Kasumi-1 (cell line): ENCODE results near the gene ADARB1.

Experiments used
- DNase-seq, 2 experiments: peaks; one replicate each; lab custom pipeline; 2025; lab: John Stamatoyannopoulos, UW

The ADARB1 gene

GRCh38 chr21:45203983-45204382 is 129.6 kb downstream of the ADARB1 start:
- DNase-seq, result no peak

GRCh38 chr21:45204395-45204794 is 130.0 kb downstream of the ADARB1 start:
- DNase-seq, result no peak

DNA sequence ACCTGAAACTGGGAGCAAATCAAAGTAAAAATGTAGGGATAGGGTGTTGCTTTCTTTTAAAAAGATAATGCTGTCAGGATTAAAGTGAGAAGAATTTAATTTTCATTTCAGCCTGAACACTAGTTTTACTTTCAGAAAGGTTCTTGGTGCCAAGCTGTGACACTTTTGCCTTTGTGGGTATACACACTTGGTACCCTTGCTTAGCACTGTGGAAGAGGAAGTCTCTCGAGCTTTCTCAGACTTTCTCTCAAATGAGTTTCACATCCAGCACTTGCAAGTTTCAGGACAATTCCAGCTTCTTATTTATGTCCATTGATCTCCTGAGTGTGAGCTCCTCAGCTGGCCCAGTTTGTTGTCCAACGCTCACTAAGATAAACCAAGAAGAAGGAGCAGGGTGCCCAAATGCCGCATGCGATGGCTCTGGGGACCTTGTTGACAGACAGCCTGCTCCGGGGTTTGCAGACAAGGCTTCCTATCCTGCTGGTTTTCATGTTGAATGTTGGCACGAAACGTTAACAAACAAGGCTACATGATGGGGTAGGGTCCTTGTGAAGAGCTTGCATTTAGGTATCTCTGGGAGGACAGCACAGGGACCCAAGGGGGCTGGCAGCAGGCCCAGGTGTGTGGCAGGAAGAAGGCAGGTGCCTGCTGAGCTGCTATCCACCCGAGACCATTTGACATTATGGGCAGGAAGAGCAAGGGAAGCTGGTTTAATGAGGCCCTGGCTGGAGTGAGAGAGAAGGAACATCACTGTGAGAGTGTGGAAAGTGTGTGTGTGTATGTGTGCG is 133.7 kb downstream of the ADARB1 start:
- DNase-seq, result no peak

DNA sequence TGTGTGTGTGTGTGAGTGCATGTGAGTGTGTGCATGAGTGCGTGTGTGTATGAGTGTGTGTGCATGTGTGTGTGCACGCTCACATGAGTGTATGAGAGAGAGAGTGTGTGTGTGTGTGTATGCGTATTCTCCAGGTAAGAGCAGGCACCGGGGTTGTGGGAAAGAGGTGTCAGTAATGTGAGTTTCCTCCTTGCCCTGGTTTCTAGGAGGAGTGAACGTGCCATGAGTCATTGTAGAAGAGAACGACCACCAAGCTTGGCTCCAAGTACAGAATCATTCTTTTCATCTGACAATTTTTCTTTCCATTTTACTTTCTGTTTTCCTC is 134.2 kb downstream of the ADARB1 start:
- no peak for DNase-seq

- no peak for DNase-seq
Measured at GRCh38 chr21:45209046-45209445, 134.7 kb downstream of the ADARB1 start.

- DNase-seq, result peak; percentile 27 to 38
Measured at GRCh38 chr21:45209685-45210284, 135.4 kb downstream of the ADARB1 start.

GRCh38 chr21:45210461-45210983 is 136.1 kb downstream of the ADARB1 start:
- no peak for DNase-seq

- DNase-seq, result no peak
Measured at GRCh38 chr21:45211661-45212060, 137.3 kb downstream of the ADARB1 start.

- no peak for DNase-seq
Measured at GRCh38 chr21:45213392-45213791, 139.0 kb downstream of the ADARB1 start.

DNA sequence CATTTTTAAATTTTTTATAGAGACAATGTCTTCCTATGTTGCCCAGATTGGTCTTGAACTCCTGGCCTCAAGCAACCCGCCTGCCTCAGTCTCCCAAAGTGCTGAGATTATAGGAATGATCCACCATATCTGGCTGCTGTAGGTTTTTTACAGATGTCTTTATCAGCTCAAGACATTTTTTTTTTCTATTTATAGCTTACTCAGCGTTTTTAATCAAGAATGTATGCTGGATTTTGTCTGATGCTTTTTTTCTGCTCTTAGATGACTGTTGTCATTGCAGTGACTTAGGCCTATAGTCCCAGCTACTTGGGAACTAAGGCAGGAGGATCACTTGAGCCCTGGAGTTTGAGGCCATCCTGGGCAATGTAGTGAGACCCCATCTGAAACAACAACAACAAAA is 140.8 kb downstream of the ADARB1 start:
- no peak for DNase-seq

DNA sequence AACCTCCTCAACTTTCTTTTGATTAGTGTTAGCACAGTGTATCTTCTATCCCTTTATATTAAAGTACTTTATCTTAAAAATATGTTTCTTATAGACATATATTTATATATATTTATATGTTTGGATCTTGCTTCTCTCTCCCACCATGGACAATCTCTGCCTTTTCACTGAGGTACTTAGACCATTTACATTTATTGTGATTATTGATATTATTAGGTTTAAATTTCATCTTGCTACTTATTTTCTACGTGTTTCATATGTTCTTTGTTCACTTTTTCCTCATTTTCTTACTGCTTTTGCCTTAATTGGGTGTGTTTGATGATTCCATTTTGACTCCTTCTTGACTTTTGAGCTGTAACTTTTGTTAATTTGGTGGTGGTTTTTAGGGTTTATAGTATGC is 142.6 kb downstream of the ADARB1 start:
- DNase-seq, result no peak

DNA sequence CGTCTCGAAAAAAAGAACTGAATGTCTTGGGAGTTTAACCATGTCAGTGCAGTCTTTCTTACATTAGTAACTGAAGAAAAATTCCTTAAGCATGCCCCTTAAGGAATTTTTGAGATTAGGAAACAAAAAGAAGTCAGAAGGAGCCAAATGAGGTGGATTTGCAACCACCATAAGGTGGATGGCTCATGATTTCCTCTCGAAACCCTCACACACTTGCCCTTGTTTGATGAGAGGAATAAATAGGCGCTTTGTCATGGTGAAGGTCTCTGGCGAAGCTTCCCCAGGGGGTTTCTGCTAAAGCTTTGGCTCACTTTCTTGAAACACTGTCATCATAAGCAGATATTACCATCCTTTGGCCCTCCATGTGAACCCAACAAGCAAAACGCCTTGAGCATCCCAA is 145.1 kb downstream of the ADARB1 start:
- DNase-seq, result no peak

DNA sequence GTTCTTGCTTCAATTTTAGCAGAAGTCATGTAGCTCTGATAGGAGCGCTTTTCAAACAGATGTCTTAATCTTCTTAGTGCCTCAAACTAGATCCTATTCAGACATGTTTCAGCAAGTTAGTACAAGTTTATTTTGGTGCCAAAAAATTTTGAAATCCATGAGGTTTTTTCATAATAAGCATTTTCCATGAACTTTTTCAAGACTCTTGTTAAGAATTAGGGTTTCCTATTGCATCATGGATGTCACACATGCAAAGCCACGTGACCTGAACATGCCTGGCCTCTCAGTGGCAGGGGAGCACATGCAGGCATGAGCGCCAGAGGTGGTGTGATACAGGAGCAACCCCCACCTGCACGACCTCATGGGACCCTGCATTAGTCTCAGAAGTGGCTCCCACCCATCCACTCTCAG is 145.7 kb downstream of the ADARB1 start:
- no peak for DNase-seq

- DNase-seq, result no peak
Measured at GRCh38 chr21:45220714-45221490, 146.5 kb downstream of the ADARB1 start.

- no peak for DNase-seq
Measured at GRCh38 chr21:45222001-45222400, 147.6 kb downstream of the ADARB1 start.

DNA sequence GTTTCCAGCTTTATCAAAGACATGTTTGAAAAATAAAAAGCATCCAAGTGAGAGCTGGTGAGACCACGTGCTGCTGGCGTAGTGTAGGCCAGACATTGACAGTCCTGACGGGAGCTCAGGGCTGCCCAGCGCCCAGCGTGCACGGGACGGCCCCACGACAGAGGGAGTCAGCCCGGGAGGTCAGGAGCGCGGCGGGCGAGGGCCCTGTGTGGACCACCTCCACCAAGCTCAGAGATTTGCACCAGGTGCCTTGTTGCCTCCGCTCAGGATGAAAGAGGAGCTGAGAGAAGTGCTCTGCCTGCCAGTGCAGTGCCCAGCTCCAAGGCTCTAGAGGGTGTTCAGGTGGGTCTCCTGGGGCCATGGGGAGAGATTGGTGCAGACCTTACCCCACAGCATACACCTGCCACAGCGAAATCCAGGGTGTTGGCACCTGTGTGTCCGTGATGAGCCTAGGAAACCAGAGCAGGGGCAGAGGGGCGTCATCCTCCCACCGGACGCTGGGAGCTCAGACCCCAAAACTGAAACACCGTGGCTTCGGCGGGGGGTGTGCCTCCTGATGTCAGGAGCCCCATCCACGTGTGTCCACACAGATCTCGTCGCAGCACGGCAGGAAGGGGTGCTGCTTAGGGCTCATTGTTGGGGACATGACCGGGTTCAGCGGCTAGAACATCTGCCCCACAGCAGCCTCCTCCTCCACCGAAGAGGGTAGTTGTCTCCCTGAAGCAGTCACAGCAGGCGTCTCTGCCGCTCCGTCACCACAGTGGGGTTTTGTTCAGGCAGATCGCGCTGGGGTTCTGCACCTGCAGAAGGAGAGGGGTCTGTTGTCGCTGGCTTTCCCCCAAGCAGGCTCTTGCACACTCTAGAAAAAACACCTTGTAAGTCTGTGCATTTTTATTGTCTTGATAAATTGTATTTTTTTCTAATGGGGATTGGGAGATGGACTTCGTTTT is 149.1 kb downstream of the ADARB1 start:
- DNase-seq, result no peak

DNA sequence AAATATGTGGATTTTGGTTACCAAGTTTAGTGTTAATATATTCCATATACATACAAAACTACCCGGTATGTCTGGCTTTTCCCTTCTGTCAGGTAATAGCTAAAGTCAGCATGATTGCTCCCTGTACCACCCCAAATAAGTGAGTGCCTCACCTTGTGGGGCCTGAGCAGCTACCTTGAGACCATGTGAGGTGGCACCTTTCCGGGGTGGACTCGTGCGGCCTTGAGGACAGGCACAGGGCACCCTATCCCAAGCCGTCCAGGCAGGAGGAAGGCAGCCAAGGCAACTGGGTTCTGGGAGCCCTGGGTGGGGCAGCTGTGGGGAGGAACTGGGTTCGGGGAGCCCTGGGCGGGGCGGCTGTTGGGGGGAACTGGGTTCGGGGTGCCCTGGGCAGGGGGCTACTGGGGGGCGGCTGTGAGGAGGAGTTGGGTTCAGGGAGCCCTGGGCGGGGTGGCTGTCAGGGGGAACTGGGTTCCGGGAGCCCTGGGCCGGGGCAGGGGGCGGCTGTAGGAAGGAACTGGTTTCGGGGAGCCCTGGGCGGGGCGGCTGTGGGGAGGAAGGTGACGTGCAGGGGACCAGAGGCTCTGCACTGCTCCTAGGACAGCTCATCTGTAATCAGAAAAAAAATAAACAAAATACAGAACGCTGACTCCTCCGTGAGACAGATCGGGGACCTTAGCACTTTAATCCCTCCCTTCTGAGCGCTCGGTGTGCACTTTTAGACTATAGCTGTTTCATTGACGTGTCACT is 150.0 kb downstream of the ADARB1 start:
- DNase-seq, result no peak

DNA sequence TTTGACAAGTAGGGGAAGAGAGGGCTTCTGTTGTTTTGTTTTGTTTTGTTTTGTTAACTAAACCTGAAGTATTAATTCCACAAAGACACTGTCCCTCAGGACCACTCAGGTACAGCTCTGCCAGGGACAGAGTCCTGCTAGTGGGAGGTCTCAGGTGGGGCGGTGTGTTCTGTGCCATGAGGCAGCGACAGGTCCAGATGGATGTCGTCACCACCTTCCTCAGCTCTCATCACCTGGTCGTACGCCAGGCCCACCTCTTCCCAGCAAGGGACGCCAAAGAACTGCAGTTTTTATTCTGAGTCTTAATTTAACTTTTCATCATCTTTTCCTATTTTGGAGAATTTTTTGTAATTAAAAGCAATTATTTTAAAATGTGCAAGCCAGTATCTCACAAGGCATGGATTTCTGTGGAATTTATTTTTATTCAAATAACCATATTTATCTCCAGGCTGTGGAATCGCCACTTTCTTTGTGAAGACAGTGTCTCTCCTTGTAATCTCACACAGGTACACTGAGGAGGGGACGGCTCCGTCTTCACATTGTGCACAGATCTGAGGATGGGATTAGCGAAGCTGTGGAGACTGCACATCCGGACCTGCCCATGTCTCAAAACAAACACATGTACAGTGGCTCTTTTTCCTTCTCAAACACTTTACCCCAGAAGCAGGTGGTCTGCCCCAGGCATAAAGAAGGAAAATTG is 150.8 kb downstream of the ADARB1 start:
- DNase-seq, result no peak

- no peak for DNase-seq
Measured at GRCh38 chr21:45225741-45226327, 151.5 kb downstream of the ADARB1 start.
